Liver (tissue), 9 donors: Measurements from ENCODE around the gene DPPA2. TPM values are rescaled to one million over a fixed set of nuclear protein-coding genes. Genes with fewer than 3 reads are reported as not detected.

Experiments used
- DNase-seq: peaks from one replicate; pipeline ENCODE4 v3.0.0-alpha.2; 2017; ENCODE audit warnings: low spot score
- H3K27ac ChIP-seq, 2 donors: one replicate each; pipeline ENCODE4 v1.7.0; 2013; ENCODE audit warnings: inconsistent platforms in 2 of 2, low read length in 2 of 2, control low read depth in 1 of 2, low read depth in 1 of 2, mild to moderate bottlenecking in 1 of 2
- H3K27me3 ChIP-seq, 4 donors: one replicate each; pipeline versions ENCODE4 v1.6.1 to v1.7.0; 2013; ENCODE audit warnings: low read length in 3 of 4, inconsistent platforms in 1 of 4, mild to moderate bottlenecking in 1 of 4, moderate library complexity in 1 of 4; ENCODE audit not compliant: control insufficient read depth in 4 of 4, insufficient read depth in 4 of 4
- H3K36me3 ChIP-seq, 4 donors: one replicate each; pipeline versions ENCODE4 v1.6.1 to v1.7.0; 2013; ENCODE audit warnings: low read length in 3 of 4, mild to moderate bottlenecking in 3 of 4, low read depth in 1 of 4, moderate library complexity in 1 of 4; ENCODE audit not compliant: control insufficient read depth in 4 of 4, insufficient read depth in 3 of 4
- H3K4me1 ChIP-seq, 4 donors: one replicate each; pipeline versions ENCODE4 v1.6.1 to v1.7.0; 2013; ENCODE audit warnings: low read length in 3 of 4, mild to moderate bottlenecking in 3 of 4, moderate library complexity in 1 of 4; ENCODE audit not compliant: control insufficient read depth in 4 of 4, insufficient read depth in 4 of 4
- H3K4me3 ChIP-seq, 3 donors: one replicate each; pipeline versions ENCODE4 v1.6.1 to v1.7.0; 2013; ENCODE audit warnings: low read length in 3 of 3, control low read depth in 1 of 3, low read depth in 1 of 3, mild to moderate bottlenecking in 1 of 3
- H3K9ac ChIP-seq, 2 donors: one replicate each; pipeline ENCODE4 v1.7.0; 2013; ENCODE audit warnings: low read length in 2 of 2, mild to moderate bottlenecking in 2 of 2, moderate library complexity in 2 of 2, control low read depth in 1 of 2, low read depth in 1 of 2
- H3K9me3 ChIP-seq, 4 donors: one replicate each; pipeline versions ENCODE4 v1.6.1 to v1.7.0; 2013; ENCODE audit warnings: low read length in 3 of 4; ENCODE audit not compliant: control insufficient read depth in 4 of 4
- EGR1 ChIP-seq, 2 donors: IDR thresholded peaks; 2 replicates each; pipeline ENCODE4 v1.6.1; 2016 to 2018; ENCODE audit warnings: antibody characterized with exemption in 2 of 2, low read depth in 2 of 2
- FOXA1 ChIP-seq: IDR thresholded peaks from 2 replicates; pipeline ENCODE4 v1.6.1; 2016; ENCODE audit warnings: antibody characterized with exemption
- FOXA2 ChIP-seq: IDR thresholded peaks from 2 replicates; pipeline ENCODE4 v1.6.1; 2016; ENCODE audit warnings: antibody characterized with exemption
- GABPA ChIP-seq, 2 donors: IDR thresholded peaks in 1 of 2; conservative IDR thresholded peaks in 1 of 2; 2 replicates each; pipeline ENCODE4 v1.6.1; 2016; ENCODE audit warnings: antibody characterized with exemption in 2 of 2, mild to moderate bottlenecking in 1 of 2, moderate library complexity in 1 of 2
- HNF4A ChIP-seq, 2 donors: conservative IDR thresholded peaks; 2 replicates each; pipeline ENCODE4 v1.6.1; 2016; ENCODE audit warnings: antibody characterized with exemption in 2 of 2, mild to moderate bottlenecking in 2 of 2
- HNF4G ChIP-seq: IDR thresholded peaks from 2 replicates; pipeline ENCODE4 v1.6.1; 2016; ENCODE audit warnings: antibody characterized with exemption
- JUND ChIP-seq, 2 donors: IDR thresholded peaks; 2 replicates each; pipeline ENCODE4 v1.6.1; 2016; ENCODE audit warnings: antibody characterized with exemption in 2 of 2
- MAX ChIP-seq: IDR thresholded peaks from 2 replicates; pipeline ENCODE4 v1.6.1; 2016; ENCODE audit warnings: antibody characterized with exemption
- NR2F2 ChIP-seq: IDR thresholded peaks from 2 replicates; pipeline ENCODE4 v1.6.1; 2016; ENCODE audit warnings: antibody characterized with exemption
- RAD21 ChIP-seq, 2 donors: IDR thresholded peaks; 2 replicates each; pipeline ENCODE4 v1.6.1; 2016; ENCODE audit warnings: antibody characterized with exemption in 2 of 2, mild to moderate bottlenecking in 2 of 2
- RXRA ChIP-seq, 2 donors: IDR thresholded peaks; 2 replicates each; pipeline ENCODE4 v1.6.1; 2017 to 2018; ENCODE audit warnings: antibody characterized with exemption in 2 of 2, mild to moderate bottlenecking in 1 of 2
- SP1 ChIP-seq: IDR thresholded peaks from 2 replicates; pipeline ENCODE4 v1.6.1; 2018; ENCODE audit warnings: antibody characterized with exemption, mild to moderate bottlenecking
- TAF1 ChIP-seq: conservative IDR thresholded peaks from 2 replicates; pipeline ENCODE4 v1.6.1; 2016; ENCODE audit warnings: antibody characterized with exemption, mild to moderate bottlenecking
- YY1 ChIP-seq: IDR thresholded peaks from 2 replicates; pipeline ENCODE4 v1.6.1; 2016; ENCODE audit warnings: antibody characterized with exemption, mild to moderate bottlenecking
- WGBS: extraction: QIAGEN DNeasy Blood & Tissue Kit; methylation state at CpG from one replicate; pipeline ENCODE4 v1.1.7; 2013; 5-methylcytosine and 5-hydroxymethylcytosine counted together
- polyA plus RNA-seq, 2 donors: library from polyadenylated mRNA; stranded (reverse) in 1 of 2; unstranded in 1 of 2; fragments of 200-250 nt in 1 of 2; fragments of >200 nt in 1 of 2; fragmentation: Nextera tagmentation in 1 of 2; extraction: Ambion mirVana in 1 of 2; gene quantifications; one replicate each; pipeline versions ENCODE4 v1.2.1 to v1.2.3, GENCODE V29; 2013 to 2015
- total RNA-seq, 2 donors: library from RNA; depleted of rRNA; stranded (reverse); fragments of >200 nt; gene quantifications; one replicate each; pipeline ENCODE4 v1.2.3, GENCODE V29; 2014
- TF ChIP-seq, protein P1 (sequence below): fragments of 150-350 bp; IDR thresholded peaks from 2 replicates; pipeline ENCODE4 v1.5.1; 2017; ENCODE audit warnings: improper control_type of control experiment, low read depth, low read length; ENCODE audit not compliant: missing input control
- TF ChIP-seq, protein P2 (sequence below): IDR thresholded peaks from 2 replicates; pipeline ENCODE4 v1.6.1; 2016; ENCODE audit warnings: antibody characterized with exemption
- TF ChIP-seq, protein P3 (sequence below): IDR thresholded peaks from 2 replicates; pipeline ENCODE4 v1.6.1; 2016; ENCODE audit warnings: antibody characterized with exemption
- TF ChIP-seq, protein P4 (sequence below): IDR thresholded peaks from 2 replicates; pipeline ENCODE4 v1.6.1; 2016; ENCODE audit warnings: antibody characterized with exemption, mild to moderate bottlenecking
- donor health status: healthy.
- donor health status: healthy.
- donor health status: healthy.
- donor health status: healthy.
- donor health status: healthy.

DPPA2 gene
- total and polyA plus RNA-seq, 4 donors = not detected

DNA sequence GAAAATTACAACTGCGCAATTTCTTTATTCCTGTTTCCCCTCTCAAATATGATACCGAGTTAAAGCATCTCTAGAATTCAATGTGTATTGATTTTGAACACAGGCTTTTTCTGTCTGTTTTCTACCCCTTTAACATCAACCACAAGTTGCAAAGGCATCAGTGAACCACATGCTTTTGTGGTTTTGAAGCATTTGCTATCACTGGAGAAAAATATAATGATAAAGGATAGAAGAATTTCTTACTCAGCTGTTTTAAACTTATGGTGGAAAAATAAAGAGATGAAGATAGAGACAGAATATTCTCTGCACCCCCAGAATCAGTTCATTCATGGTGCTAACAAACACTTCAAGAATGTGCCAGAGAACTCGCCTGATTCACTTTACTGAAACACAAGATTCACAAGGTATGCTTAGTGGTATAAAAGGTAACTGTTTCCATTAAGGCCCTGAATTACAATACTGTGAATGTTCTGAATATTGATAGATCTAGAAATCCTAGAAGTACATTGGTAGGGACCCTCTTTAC is 30.5 kb upstream of the DPPA2 start:
- H3K27ac ChIP-seq = no peak overlapping the region
- DNase-seq = no peak
- no peaks in the 10 kb centered on the region for H3K27me3 ChIP-seq
- H3K9ac ChIP-seq = no peak overlapping the region
- no peak overlapping the region for H3K4me3 ChIP-seq
- H3K9me3 ChIP-seq = no peaks in the 10 kb centered on the region
- H3K36me3 ChIP-seq = peaks cover 0 to 11% (median under 1%) of the 10 kb centered on the region in 4 donors
- TF ChIP-seq SP1 (no peak), FOXA2 (no peak), YY1 (no peak), EGR1 (IDR thresholded peaks at IDR 0.05; ENCODE audit: low read depth in 2 of 2) (no peak), HNF4A (conservative IDR thresholded peaks at IDR 0.05) (no peak), JUND (IDR thresholded peaks at IDR 0.05) (no peak), HNF4G (no peak), NR2F2 (no peak), RAD21 (IDR thresholded peaks at IDR 0.05) (no peak), GABPA (IDR thresholded peaks at IDR 0.05 in 1 of 2, conservative IDR thresholded peaks at IDR 0.05 in 1 of 2) (no peak), RXRA (IDR thresholded peaks at IDR 0.05) (no peak), TAF1 (no peak), FOXA1 (no peak), MAX (no peak)
- TF ChIP-seq, protein P1, sequence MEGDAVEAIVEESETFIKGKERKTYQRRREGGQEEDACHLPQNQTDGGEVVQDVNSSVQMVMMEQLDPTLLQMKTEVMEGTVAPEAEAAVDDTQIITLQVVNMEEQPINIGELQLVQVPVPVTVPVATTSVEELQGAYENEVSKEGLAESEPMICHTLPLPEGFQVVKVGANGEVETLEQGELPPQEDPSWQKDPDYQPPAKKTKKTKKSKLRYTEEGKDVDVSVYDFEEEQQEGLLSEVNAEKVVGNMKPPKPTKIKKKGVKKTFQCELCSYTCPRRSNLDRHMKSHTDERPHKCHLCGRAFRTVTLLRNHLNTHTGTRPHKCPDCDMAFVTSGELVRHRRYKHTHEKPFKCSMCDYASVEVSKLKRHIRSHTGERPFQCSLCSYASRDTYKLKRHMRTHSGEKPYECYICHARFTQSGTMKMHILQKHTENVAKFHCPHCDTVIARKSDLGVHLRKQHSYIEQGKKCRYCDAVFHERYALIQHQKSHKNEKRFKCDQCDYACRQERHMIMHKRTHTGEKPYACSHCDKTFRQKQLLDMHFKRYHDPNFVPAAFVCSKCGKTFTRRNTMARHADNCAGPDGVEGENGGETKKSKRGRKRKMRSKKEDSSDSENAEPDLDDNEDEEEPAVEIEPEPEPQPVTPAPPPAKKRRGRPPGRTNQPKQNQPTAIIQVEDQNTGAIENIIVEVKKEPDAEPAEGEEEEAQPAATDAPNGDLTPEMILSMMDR = no peak
- TF ChIP-seq, protein P2, sequence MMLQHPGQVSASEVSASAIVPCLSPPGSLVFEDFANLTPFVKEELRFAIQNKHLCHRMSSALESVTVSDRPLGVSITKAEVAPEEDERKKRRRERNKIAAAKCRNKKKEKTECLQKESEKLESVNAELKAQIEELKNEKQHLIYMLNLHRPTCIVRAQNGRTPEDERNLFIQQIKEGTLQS = no peak
- TF ChIP-seq, protein P3, sequence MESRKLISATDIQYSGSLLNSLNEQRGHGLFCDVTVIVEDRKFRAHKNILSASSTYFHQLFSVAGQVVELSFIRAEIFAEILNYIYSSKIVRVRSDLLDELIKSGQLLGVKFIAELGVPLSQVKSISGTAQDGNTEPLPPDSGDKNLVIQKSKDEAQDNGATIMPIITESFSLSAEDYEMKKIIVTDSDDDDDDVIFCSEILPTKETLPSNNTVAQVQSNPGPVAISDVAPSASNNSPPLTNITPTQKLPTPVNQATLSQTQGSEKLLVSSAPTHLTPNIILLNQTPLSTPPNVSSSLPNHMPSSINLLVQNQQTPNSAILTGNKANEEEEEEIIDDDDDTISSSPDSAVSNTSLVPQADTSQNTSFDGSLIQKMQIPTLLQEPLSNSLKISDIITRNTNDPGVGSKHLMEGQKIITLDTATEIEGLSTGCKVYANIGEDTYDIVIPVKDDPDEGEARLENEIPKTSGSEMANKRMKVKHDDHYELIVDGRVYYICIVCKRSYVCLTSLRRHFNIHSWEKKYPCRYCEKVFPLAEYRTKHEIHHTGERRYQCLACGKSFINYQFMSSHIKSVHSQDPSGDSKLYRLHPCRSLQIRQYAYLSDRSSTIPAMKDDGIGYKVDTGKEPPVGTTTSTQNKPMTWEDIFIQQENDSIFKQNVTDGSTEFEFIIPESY = no peak
- TF ChIP-seq, protein P4, sequence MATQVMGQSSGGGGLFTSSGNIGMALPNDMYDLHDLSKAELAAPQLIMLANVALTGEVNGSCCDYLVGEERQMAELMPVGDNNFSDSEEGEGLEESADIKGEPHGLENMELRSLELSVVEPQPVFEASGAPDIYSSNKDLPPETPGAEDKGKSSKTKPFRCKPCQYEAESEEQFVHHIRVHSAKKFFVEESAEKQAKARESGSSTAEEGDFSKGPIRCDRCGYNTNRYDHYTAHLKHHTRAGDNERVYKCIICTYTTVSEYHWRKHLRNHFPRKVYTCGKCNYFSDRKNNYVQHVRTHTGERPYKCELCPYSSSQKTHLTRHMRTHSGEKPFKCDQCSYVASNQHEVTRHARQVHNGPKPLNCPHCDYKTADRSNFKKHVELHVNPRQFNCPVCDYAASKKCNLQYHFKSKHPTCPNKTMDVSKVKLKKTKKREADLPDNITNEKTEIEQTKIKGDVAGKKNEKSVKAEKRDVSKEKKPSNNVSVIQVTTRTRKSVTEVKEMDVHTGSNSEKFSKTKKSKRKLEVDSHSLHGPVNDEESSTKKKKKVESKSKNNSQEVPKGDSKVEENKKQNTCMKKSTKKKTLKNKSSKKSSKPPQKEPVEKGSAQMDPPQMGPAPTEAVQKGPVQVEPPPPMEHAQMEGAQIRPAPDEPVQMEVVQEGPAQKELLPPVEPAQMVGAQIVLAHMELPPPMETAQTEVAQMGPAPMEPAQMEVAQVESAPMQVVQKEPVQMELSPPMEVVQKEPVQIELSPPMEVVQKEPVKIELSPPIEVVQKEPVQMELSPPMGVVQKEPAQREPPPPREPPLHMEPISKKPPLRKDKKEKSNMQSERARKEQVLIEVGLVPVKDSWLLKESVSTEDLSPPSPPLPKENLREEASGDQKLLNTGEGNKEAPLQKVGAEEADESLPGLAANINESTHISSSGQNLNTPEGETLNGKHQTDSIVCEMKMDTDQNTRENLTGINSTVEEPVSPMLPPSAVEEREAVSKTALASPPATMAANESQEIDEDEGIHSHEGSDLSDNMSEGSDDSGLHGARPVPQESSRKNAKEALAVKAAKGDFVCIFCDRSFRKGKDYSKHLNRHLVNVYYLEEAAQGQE = no peak
- WGBS = 88% methylated on average over 3 of the region's 3 CpGs
- peaks cover under 1 to 7% (median 6%) of the 10 kb centered on the region in 4 donors for H3K4me1 ChIP-seq
